Peyer's patch (tissue), 4 donors: Measurements from ENCODE around the gene HLA-DRA. TPM values are rescaled to one million over a fixed set of nuclear protein-coding genes. Genes with fewer than 3 reads are reported as not detected.
"Not testable (repeated sequence)": the region's sequence is repeated elsewhere in the genome, so short reads cannot be mapped to it uniquely, and the experiment has no call there.

Source experiments
- DNase-seq, 3 donors: peaks; one replicate each; pipeline ENCODE4 v3.0.0-alpha.2; 2017 to 2019
- H3K27ac ChIP-seq, 4 donors: fragments of 200-600 bp; sonication (generic); one replicate each; pipeline ENCODE4 v1.5.1; 2016 to 2019
- H3K27me3 ChIP-seq, 2 donors: fragments of 200-600 bp; sonication (generic); one replicate each; pipeline ENCODE4 v1.5.1; 2019
- H3K36me3 ChIP-seq, 3 donors: fragments of 200-600 bp; sonication (generic); one replicate each; pipeline ENCODE4 v1.5.1; 2016 to 2019
- H3K4me1 ChIP-seq, 4 donors: fragments of 200-600 bp; sonication (generic); one replicate each; pipeline ENCODE4 v1.5.1; 2016 to 2019
- H3K4me3 ChIP-seq, 4 donors: fragments of 200-600 bp; sonication (generic); 1 replicate in 3 of 4; 2 replicates in 1 of 4; pipeline ENCODE4 v1.5.1; 2016 to 2019; ENCODE audit warnings: mild to moderate bottlenecking in 1 of 4
- H3K9me3 ChIP-seq, 4 donors: fragments of 200-600 bp; sonication (generic); one replicate each; pipeline ENCODE4 v1.5.1; 2016 to 2019; ENCODE audit warnings: mild to moderate bottlenecking in 1 of 4
- CTCF ChIP-seq, 6 experiments: fragments of 450-650 bp in 4 of 6; fragments of 200-600 bp in 2 of 6; sonication (generic) in 1 of 6; IDR thresholded peaks; one replicate each; pipeline ENCODE4 v1.5.1; 2017 to 2019; ENCODE audit warnings: antibody characterized with exemption in 6 of 6, mild to moderate bottlenecking in 3 of 6, moderate library complexity in 1 of 6
- POLR2A ChIP-seq, 2 donors: fragments of 450-650 bp; IDR thresholded peaks; one replicate each; pipeline ENCODE4 v1.5.1; 2017; ENCODE audit warnings: antibody characterized with exemption in 2 of 2, mild to moderate bottlenecking in 2 of 2, moderate library complexity in 2 of 2
- total RNA-seq, 4 donors: library from RNA; depleted of rRNA; stranded (reverse); fragments of >200 nt; gene quantifications; one replicate each; pipeline ENCODE4 v1.1.0, GENCODE V29; 2016

Gene HLA-DRA
- total RNA-seq, 4 donors from 2014 or later: 354 to 966 (median 405) TPM

GRCh38 chr6:32462609-32463008, 22.9 kb downstream of the HLA-DRA start:
- Histone ChIP-seq H3K4me1 (no peaks in the 10 kb centered on the region), H3K9me3 (no peaks in the 10 kb centered on the region), H3K4me3 (no peak overlapping the region), H3K27me3 (no peaks in the 10 kb centered on the region), H3K27ac (no peak overlapping the region), H3K36me3 (no peaks in the 10 kb centered on the region)
- TF ChIP-seq POLR2A (IDR thresholded peaks at IDR 0.05) (no peak), CTCF (IDR thresholded peaks at IDR 0.05) (no peak)
- DNase-seq: no peak

GRCh38 chr6:32467743-32468503, 28.2 kb downstream of the HLA-DRA start:
- H3K27me3 ChIP-seq, H3K27ac ChIP-seq, DNase-seq: not testable (repeated sequence)

GRCh38 chr6:32472781-32473375, 33.2 kb downstream of the HLA-DRA start:
- H3K27ac ChIP-seq: peak overlapping the region; percentile 17 to 73 (median 30)
- TF ChIP-seq POLR2A (IDR thresholded peaks at IDR 0.05): no peak
- no peak for TF ChIP-seq CTCF (IDR thresholded peaks at IDR 0.05)

More at GRCh38 chr6:32467743-32468503, 28.2 kb downstream of the HLA-DRA start:
- H3K4me3 ChIP-seq, H3K36me3 ChIP-seq, H3K9me3 ChIP-seq, H3K4me1 ChIP-seq: not testable (repeated sequence)

GRCh38 chr6:32473376-32474348, 34.0 kb downstream of the HLA-DRA start:
- H3K27ac ChIP-seq: peak overlapping the region; percentile 35 to 73 (median 62)
- peak in 1 of 2 donors; percentile 20 for TF ChIP-seq POLR2A (IDR thresholded peaks at IDR 0.05)
- H3K4me3 ChIP-seq, H3K36me3 ChIP-seq, H3K27me3 ChIP-seq, H3K9me3 ChIP-seq, H3K4me1 ChIP-seq: not testable (repeated sequence)
- peak in 1 of 3 donors; percentile 63 for DNase-seq

More at GRCh38 chr6:32472781-32473375, 33.2 kb downstream of the HLA-DRA start:
- Histone ChIP-seq H3K4me3 (no peak overlapping the region), H3K36me3 (no peaks in the 10 kb centered on the region), H3K27me3 (no peaks in the 10 kb centered on the region), H3K4me1 (no peaks in the 10 kb centered on the region), H3K9me3 (no peaks in the 10 kb centered on the region)
- DNase-seq: no peak

- Histone ChIP-seq H3K4me1 (no peaks in the 10 kb centered on the region), H3K9me3 (no peaks in the 10 kb centered on the region), H3K27ac (no peak overlapping the region), H3K36me3 (no peaks in the 10 kb centered on the region), H3K27me3 (no peaks in the 10 kb centered on the region), H3K4me3 (no peak overlapping the region)
- DNase-seq: no peak
- TF ChIP-seq POLR2A (IDR thresholded peaks at IDR 0.05): no peak
- no peak for TF ChIP-seq CTCF (IDR thresholded peaks at IDR 0.05)
These were observed 35.9 kb downstream of the HLA-DRA start for GRCh38 chr6:32475392-32476206.
